Esophagus squamous epithelium (tissue), 4 donors: ENCODE results near the gene USP49.

ENCODE experiments used
- POLR2A ChIP-seq, 4 donors: fragments of 450-650 bp; IDR thresholded peaks; one replicate each; pipeline ENCODE4 v1.6.1; 2017; ENCODE audit warnings: antibody characterized with exemption in 4 of 4, mild to moderate bottlenecking in 4 of 4, moderate library complexity in 3 of 4
- TF ChIP-seq, protein P1 (sequence below), 6 experiments: fragments of 450-650 bp in 4 of 6; fragments of 200-600 bp in 2 of 6; sonication (generic) in 2 of 6; IDR thresholded peaks; one replicate each; pipeline ENCODE4 v1.5.1; 2016 to 2019; ENCODE audit warnings: antibody characterized with exemption in 6 of 6, mild to moderate bottlenecking in 4 of 6, moderate library complexity in 4 of 6

DNA sequence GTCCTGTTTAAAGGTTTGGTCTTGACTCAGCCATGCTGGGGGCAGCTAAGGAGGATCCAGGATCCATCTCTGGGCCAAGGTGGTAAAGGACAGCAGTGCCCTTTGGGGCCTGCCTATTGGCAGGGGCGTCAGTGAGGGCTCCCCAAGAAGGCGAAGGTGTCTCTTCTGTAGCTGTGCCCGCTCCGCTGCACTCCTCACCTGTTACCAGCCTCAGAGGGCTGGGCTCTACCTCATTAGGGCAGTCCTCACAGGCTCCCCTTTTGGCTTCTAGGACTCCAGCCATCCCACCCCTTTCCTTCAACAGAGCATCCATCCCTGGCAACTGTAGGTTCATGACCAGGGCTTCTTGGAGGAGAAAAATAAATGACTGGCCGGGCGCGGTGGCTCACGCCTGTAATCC is 125.8 kb downstream of the USP49 start:
- TF ChIP-seq, protein P1, sequence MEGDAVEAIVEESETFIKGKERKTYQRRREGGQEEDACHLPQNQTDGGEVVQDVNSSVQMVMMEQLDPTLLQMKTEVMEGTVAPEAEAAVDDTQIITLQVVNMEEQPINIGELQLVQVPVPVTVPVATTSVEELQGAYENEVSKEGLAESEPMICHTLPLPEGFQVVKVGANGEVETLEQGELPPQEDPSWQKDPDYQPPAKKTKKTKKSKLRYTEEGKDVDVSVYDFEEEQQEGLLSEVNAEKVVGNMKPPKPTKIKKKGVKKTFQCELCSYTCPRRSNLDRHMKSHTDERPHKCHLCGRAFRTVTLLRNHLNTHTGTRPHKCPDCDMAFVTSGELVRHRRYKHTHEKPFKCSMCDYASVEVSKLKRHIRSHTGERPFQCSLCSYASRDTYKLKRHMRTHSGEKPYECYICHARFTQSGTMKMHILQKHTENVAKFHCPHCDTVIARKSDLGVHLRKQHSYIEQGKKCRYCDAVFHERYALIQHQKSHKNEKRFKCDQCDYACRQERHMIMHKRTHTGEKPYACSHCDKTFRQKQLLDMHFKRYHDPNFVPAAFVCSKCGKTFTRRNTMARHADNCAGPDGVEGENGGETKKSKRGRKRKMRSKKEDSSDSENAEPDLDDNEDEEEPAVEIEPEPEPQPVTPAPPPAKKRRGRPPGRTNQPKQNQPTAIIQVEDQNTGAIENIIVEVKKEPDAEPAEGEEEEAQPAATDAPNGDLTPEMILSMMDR (IDR thresholded peaks at IDR 0.05), result no peak
- TF ChIP-seq POLR2A (IDR thresholded peaks at IDR 0.05), result no peak
